Caco-2 (cell line): ENCODE results near the gene TMEFF2. TPM values are rescaled to one million over a fixed set of nuclear protein-coding genes. Genes with fewer than 3 reads are reported as not detected.

Source experiments
- BruUV-seq: library from RNA; stranded (reverse); fragments of 400-500 nt; replicated peaks from 2 replicates; lab custom pipeline; 2021; lab: Mats Ljungman, UMichigan
- CTCF ChIA-PET: fragments of 300-600 bp; sonication (Branson Sonifier 250); formaldehyde crosslinking; loops from one replicate; lab custom pipeline; 2022; ENCODE audit warnings: antibody characterized with exemption; lab: Charles Lee
- POLR2A ChIA-PET: fragments of 300-600 bp; sonication (Branson Sonifier 250); formaldehyde crosslinking; loops from one replicate; lab custom pipeline; 2022; ENCODE audit warnings: antibody characterized with exemption; lab: Charles Lee
- DNase-seq, 2 experiments: peaks; one replicate each; pipeline versions ENCODE4 v3.0.0 to v3.0.0-alpha.2; 2020 to 2022
- H3K27me3 ChIP-seq: replicated peaks from 2 replicates; pipeline ENCODE4 v1.6.0; 2011; ENCODE audit warnings: low read length; ENCODE audit not compliant: control insufficient read depth, insufficient read depth
- H3K36me3 ChIP-seq: 2 replicates; pipeline ENCODE4 v1.5.1; 2011; ENCODE audit warnings: low read length; ENCODE audit not compliant: control insufficient read depth, insufficient read depth
- H3K4me1 ChIP-seq: fragments of 250-450 bp; sonication (Bioruptor Pico); 2 replicates; pipeline ENCODE4 v1.5.1; 2020; ENCODE audit warnings: mild to moderate bottlenecking
- H3K4me3 ChIP-seq: 2 replicates; pipeline ENCODE4 v1.5.1; 2011; ENCODE audit warnings: low read depth, mild to moderate bottlenecking, control low read depth, low read length
- H3K9me3 ChIP-seq: fragments of 250-450 bp; sonication (Bioruptor Pico); 2 replicates; pipeline ENCODE4 v1.5.1; 2020; ENCODE audit warnings: mild to moderate bottlenecking, moderate library complexity
- H3K27ac Mint-ChIP-seq: one replicate; pipeline ENCODE4 v1.8.0; 2022; ENCODE audit warnings: mixed read lengths; ENCODE audit not compliant: unreplicated experiment
- H3K27me3 Mint-ChIP-seq: one replicate; pipeline ENCODE4 v1.8.0; 2022; ENCODE audit warnings: mixed read lengths; ENCODE audit not compliant: insufficient read depth, unreplicated experiment
- H3K36me3 Mint-ChIP-seq: one replicate; pipeline ENCODE4 v1.8.0; 2022; ENCODE audit warnings: mild to moderate bottlenecking, mixed read lengths; ENCODE audit not compliant: insufficient read depth, unreplicated experiment
- H3K4me1 Mint-ChIP-seq: one replicate; pipeline ENCODE4 v1.8.0; 2022; ENCODE audit warnings: low read depth, mixed read lengths; ENCODE audit not compliant: unreplicated experiment
- H3K4me3 Mint-ChIP-seq: one replicate; pipeline ENCODE4 v1.8.0; 2022; ENCODE audit warnings: mild to moderate bottlenecking, moderate library complexity, mixed read lengths; ENCODE audit not compliant: unreplicated experiment
- H3K9me3 Mint-ChIP-seq: one replicate; pipeline ENCODE4 v1.8.0; 2022; ENCODE audit warnings: mixed read lengths; ENCODE audit not compliant: unreplicated experiment
- CTCF ChIP-seq, 2 experiments: fragments of 200-600 bp in 1 of 2; IDR thresholded peaks; 1 replicate in 1 of 2; 2 replicates in 1 of 2; pipeline versions ENCODE4 v1.5.1 to v1.8.0; 2011 to 2022; ENCODE audit warnings: antibody characterized with exemption in 1 of 2, control low read depth in 1 of 2, inconsistent platforms in 1 of 2, low read depth in 1 of 2, low read length in 1 of 2, mild to moderate bottlenecking in 1 of 2, moderate library complexity in 1 of 2; ENCODE audit not compliant: insufficient read depth in 1 of 2, severe bottlenecking in 1 of 2, unreplicated experiment in 1 of 2
- intact Hi-C: fragments of 100-400 bp; cut with micrococcal nuclease; formaldehyde crosslinking; loops from one replicate; pipeline ENCODE4 v1.10.0; 2022; ENCODE audit not compliant: unreplicated experiment
- total RNA-seq: library from RNA; stranded (reverse); gene quantifications from 2 replicates; pipeline ENCODE4 v1.2.3, GENCODE V29; 2022

TMEFF2 gene
- total RNA-seq, 1 experiment from 2014 or later, result not detected

- intact Hi-C loops, result loop anchor here (1.0 to 5.0 kb wide), 7 partner anchors 215 to 623 kb away; no protein-coding TSS in a partner anchor
- Mint-ChIP-seq H3K27ac (no peak overlapping the region), H3K36me3 (no peaks in the 10 kb centered on the region), H3K9me3 (no peaks in the 10 kb centered on the region), H3K4me3 (no peak overlapping the region), H3K27me3 (peaks cover 15% of the 10 kb centered on the region), H3K4me1 (no peaks in the 10 kb centered on the region)
- Histone ChIP-seq H3K9me3 (no peaks in the 10 kb centered on the region), H3K4me3 (no peak overlapping the region), H3K27me3 (no peaks in the 10 kb centered on the region; the same call in 1 of the 2 replicates), H3K36me3 (no peaks in the 10 kb centered on the region), H3K4me1 (peaks cover 4% of the 10 kb centered on the region; the same call in 1 of the 2 replicates)
- peak; percentile 89 to 93 for TF ChIP-seq CTCF (IDR thresholded peaks at IDR 0.05; ENCODE audit: insufficient read depth in 1 of 2, low read depth in 1 of 2, low read length in 1 of 2, severe bottlenecking in 1 of 2, unreplicated experiment in 1 of 2)
- POLR2A ChIA-PET, result no interaction called here
- BruUV-seq, result no TSS peak
- CTCF ChIA-PET, result interaction anchor here (0.7 to 2.1 kb wide), 20 partner anchors 10 to 997 kb away, joined by 3 to 89 read pairs (median 6); no protein-coding TSS in a partner anchor
- peak; percentile 58 to 79 for DNase-seq
These were observed 32.2 kb downstream of the TMEFF2 start for GRCh38 chr2:192162392-192163042.

- no peak for TF ChIP-seq CTCF (IDR thresholded peaks at IDR 0.05; ENCODE audit: insufficient read depth in 1 of 2, low read depth in 1 of 2, low read length in 1 of 2, severe bottlenecking in 1 of 2, unreplicated experiment in 1 of 2)
These were observed 33.0 kb downstream of the TMEFF2 start for GRCh38 chr2:192161656-192162290.

GRCh38 chr2:192159736-192160135, 35.0 kb downstream of the TMEFF2 start:
- no peaks in the 10 kb centered on the region for H3K9me3 ChIP-seq
- H3K4me3 Mint-ChIP-seq, result no peak overlapping the region
- H3K4me1 ChIP-seq, result peaks cover 4% of the 10 kb centered on the region; the same call in 1 of the 2 replicates
- no peaks in the 10 kb centered on the region; the same call in 1 of the 2 replicates for H3K27me3 ChIP-seq
- no peaks in the 10 kb centered on the region for H3K36me3 ChIP-seq
- intact Hi-C loops, result loop anchor here (5.0 kb wide), 1 partner anchor 212 kb away; no protein-coding TSS in a partner anchor
- H3K4me3 ChIP-seq, result no peak overlapping the region
- no peak for TF ChIP-seq CTCF (IDR thresholded peaks at IDR 0.05; ENCODE audit: insufficient read depth in 1 of 2, low read depth in 1 of 2, low read length in 1 of 2, severe bottlenecking in 1 of 2, unreplicated experiment in 1 of 2)
- no peaks in the 10 kb centered on the region for H3K36me3 Mint-ChIP-seq
- no TSS peak for BruUV-seq
- no peaks in the 10 kb centered on the region for H3K4me1 Mint-ChIP-seq
- DNase-seq, result no peak
- no peaks in the 10 kb centered on the region for H3K9me3 Mint-ChIP-seq
- H3K27ac Mint-ChIP-seq, result no peak overlapping the region
- ChIA-PET POLR2A (no interaction called here), CTCF (interaction anchor here (0.6 kb wide), 1 partner anchor 347 kb away, joined by 3 read pairs; no protein-coding TSS in a partner anchor)
- H3K27me3 Mint-ChIP-seq, result peaks cover 7% of the 10 kb centered on the region

More at GRCh38 chr2:192161656-192162290, 33.0 kb downstream of the TMEFF2 start:
- Mint-ChIP-seq H3K27ac (no peak overlapping the region), H3K4me3 (no peak overlapping the region), H3K36me3 (no peaks in the 10 kb centered on the region), H3K4me1 (no peaks in the 10 kb centered on the region), H3K9me3 (no peaks in the 10 kb centered on the region), H3K27me3 (peaks cover 12% of the 10 kb centered on the region)
- Histone ChIP-seq H3K4me3 (no peak overlapping the region), H3K36me3 (no peaks in the 10 kb centered on the region), H3K9me3 (no peaks in the 10 kb centered on the region), H3K4me1 (peaks cover 4% of the 10 kb centered on the region; the same call in 1 of the 2 replicates), H3K27me3 (no peaks in the 10 kb centered on the region; the same call in 1 of the 2 replicates)
- ChIA-PET POLR2A (no interaction called here), CTCF (interaction anchor here (0.7 to 2.1 kb wide), 19 partner anchors 10 to 996 kb away, joined by 3 to 89 read pairs (median 6); no protein-coding TSS in a partner anchor)
- intact Hi-C loops, result loop anchor here (1.0 to 5.0 kb wide), 7 partner anchors 214 to 622 kb away; no protein-coding TSS in a partner anchor
- no peak for DNase-seq
- no TSS peak for BruUV-seq
